Stomach smooth muscle (tissue), 2 donors: ENCODE measurements around the gene TRIM10.
A peak's percentile ranks its signal among the peaks of the same experiment; 100 is the strongest.
"Not testable (repeated sequence)": the region's sequence is repeated elsewhere in the genome, so short reads cannot be mapped to it uniquely, and the experiment has no call there.

Experiments
- H3K27ac ChIP-seq: one replicate; pipeline ENCODE4 v1.7.0; 2013; ENCODE audit warnings: mild to moderate bottlenecking, low read length, inconsistent platforms
- H3K27me3 ChIP-seq, 2 donors: one replicate each; pipeline ENCODE4 v1.7.0; 2013; ENCODE audit warnings: low read length in 2 of 2; ENCODE audit not compliant: insufficient read depth in 2 of 2, control insufficient read depth in 1 of 2
- H3K36me3 ChIP-seq, 2 donors: one replicate each; pipeline ENCODE4 v1.7.0; 2013; ENCODE audit warnings: low read length in 2 of 2; ENCODE audit not compliant: control insufficient read depth in 2 of 2, insufficient read depth in 2 of 2
- H3K4me1 ChIP-seq: one replicate; pipeline ENCODE4 v1.7.0; 2013; ENCODE audit warnings: low read length; ENCODE audit not compliant: control insufficient read depth, insufficient read depth
- H3K4me3 ChIP-seq, 2 donors: one replicate each; pipeline ENCODE4 v1.7.0; 2013; ENCODE audit warnings: low read length in 2 of 2
- H3K9ac ChIP-seq, 2 donors: one replicate each; pipeline ENCODE4 v1.7.0; 2013; ENCODE audit warnings: low read length in 2 of 2, mild to moderate bottlenecking in 1 of 2
- H3K9me3 ChIP-seq, 2 donors: one replicate each; pipeline ENCODE4 v1.7.0; 2013; ENCODE audit warnings: low read length in 2 of 2; ENCODE audit not compliant: control insufficient read depth in 2 of 2
- donor health status: healthy.
- donor health status: Pancreatic carcinoma.

TRIM10 gene

GRCh38 chr6:30121446-30122366, 39.3 kb downstream of the TRIM10 start:
- no peak overlapping the region for H3K4me3 ChIP-seq
- H3K9me3 ChIP-seq = no peaks in the 10 kb centered on the region
- peaks cover 13 to 16% of the 10 kb centered on the region in 2 donors for H3K27me3 ChIP-seq
- H3K36me3 ChIP-seq = no peaks in the 10 kb centered on the region
- H3K9ac ChIP-seq = no peak overlapping the region
- H3K27ac ChIP-seq = no peak overlapping the region
- no peaks in the 10 kb centered on the region for H3K4me1 ChIP-seq

GRCh38 chr6:30118691-30119090, 42.3 kb downstream of the TRIM10 start:
- H3K27ac ChIP-seq, H3K4me1 ChIP-seq, H3K36me3 ChIP-seq, H3K27me3 ChIP-seq, H3K4me3 ChIP-seq, H3K9me3 ChIP-seq, H3K9ac ChIP-seq: not testable (repeated sequence)

- no peak overlapping the region for H3K27ac ChIP-seq
- no peak overlapping the region for H3K9ac ChIP-seq
- no peaks in the 10 kb centered on the region for H3K36me3 ChIP-seq
- no peaks in the 10 kb centered on the region for H3K9me3 ChIP-seq
- H3K4me1 ChIP-seq = no peaks in the 10 kb centered on the region
- no peak overlapping the region for H3K4me3 ChIP-seq
- peaks cover 14 to 21% of the 10 kb centered on the region in 2 donors for H3K27me3 ChIP-seq
These were observed 44.3 kb downstream of the TRIM10 start for GRCh38 chr6:30116724-30117123.

- H3K27ac ChIP-seq = no peak overlapping the region
- H3K36me3 ChIP-seq = no peaks in the 10 kb centered on the region
- H3K27me3 ChIP-seq = peaks cover 22 to 23% of the 10 kb centered on the region in 2 donors
- H3K4me1 ChIP-seq = no peaks in the 10 kb centered on the region
- H3K9me3 ChIP-seq = no peaks in the 10 kb centered on the region
- no peak overlapping the region for H3K9ac ChIP-seq
- H3K4me3 ChIP-seq = no peak overlapping the region
These were observed 47.2 kb downstream of the TRIM10 start for GRCh38 chr6:30113841-30114240.

GRCh38 chr6:30113003-30113759, 47.8 kb downstream of the TRIM10 start, which contains the start of gene TRIM31:
TRIM31 (minus strand) TSS chr6:30113090; CDS start chr6:30112805, 285 bp downstream.
- Histone ChIP-seq H3K9me3 (no peaks in the 10 kb centered on the region), H3K4me1 (no peaks in the 10 kb centered on the region), H3K27ac (no peak within 1 kb of the TSS), H3K27me3 (peaks cover 25% of the 10 kb centered on the region in 2 donors), H3K36me3 (no peaks in the 10 kb centered on the region), H3K4me3 (no peak within 1 kb of the TSS), H3K9ac (no peak within 1 kb of the TSS)

GRCh38 chr6:30112402-30112994, 48.5 kb downstream of the TRIM10 start:
- no peaks in the 10 kb centered on the region for H3K4me1 ChIP-seq
- H3K27me3 ChIP-seq = peaks cover 25 to 29% of the 10 kb centered on the region in 2 donors
- no peaks in the 10 kb centered on the region for H3K36me3 ChIP-seq
- H3K4me3 ChIP-seq = no peak overlapping the region
- H3K9me3 ChIP-seq = no peaks in the 10 kb centered on the region
- no peak overlapping the region for H3K27ac ChIP-seq
- H3K9ac ChIP-seq = no peak overlapping the region

GRCh38 chr6:30111266-30111856, 49.6 kb downstream of the TRIM10 start:
- Histone ChIP-seq H3K9me3 (no peaks in the 10 kb centered on the region), H3K4me3 (no peak overlapping the region), H3K27me3 (peaks cover 25 to 30% of the 10 kb centered on the region in 2 donors), H3K9ac (no peak overlapping the region), H3K27ac (no peak overlapping the region), H3K4me1 (no peaks in the 10 kb centered on the region), H3K36me3 (no peaks in the 10 kb centered on the region)

GRCh38 chr6:30104661-30105060, 56.4 kb downstream of the TRIM10 start:
- H3K4me3 ChIP-seq = no peak overlapping the region
- H3K9me3 ChIP-seq = no peaks in the 10 kb centered on the region
- no peak overlapping the region for H3K27ac ChIP-seq
- no peak overlapping the region for H3K9ac ChIP-seq
- H3K4me1 ChIP-seq = peaks cover 33% of the 10 kb centered on the region
- H3K27me3 ChIP-seq = peaks cover 31 to 34% of the 10 kb centered on the region in 2 donors
- H3K36me3 ChIP-seq = no peaks in the 10 kb centered on the region

GRCh38 chr6:30103872-30104179, 57.2 kb downstream of the TRIM10 start:
- peaks cover 36 to 40% of the 10 kb centered on the region in 2 donors for H3K27me3 ChIP-seq
- H3K27ac ChIP-seq = no peak overlapping the region
- H3K4me1 ChIP-seq = peaks cover 33% of the 10 kb centered on the region
- peak overlapping the region; percentile 40 to 51 for H3K9ac ChIP-seq
- H3K4me3 ChIP-seq = peak overlapping the region in 1 of 2 donors; percentile 76
- H3K9me3 ChIP-seq = no peaks in the 10 kb centered on the region
- no peaks in the 10 kb centered on the region for H3K36me3 ChIP-seq
